ENCODE results near the gene FAH. TPM values are rescaled to one million over a fixed set of nuclear protein-coding genes. Genes with fewer than 3 reads are reported as not detected.
"Not testable (repeated sequence)": the region's sequence is repeated elsewhere in the genome, so short reads cannot be mapped to it uniquely, and the experiment has no call there.

Gene FAH
- total RNA-seq, 1 donor from 2014 or later: 18.0 TPM

- intact Hi-C loops (cut with micrococcal nuclease): no loop called here
- Histone ChIP-seq H3K4me1 (peaks cover 10% of the 10 kb centered on the region), H3K27ac (replicated peaks) (no peak overlapping the region), H3K27me3 (ENCODE audit: low read depth) (no peaks in the 10 kb centered on the region), H3K9me3 (replicated peaks) (no peaks in the 10 kb centered on the region), H3K4me3 (no peak overlapping the region), H3K36me3 (peaks cover 38% of the 10 kb centered on the region)
- no peak for TF ChIP-seq CTCF (IDR thresholded peaks at IDR 0.05; ENCODE audit: borderline replicate concordance)
- DNase-seq: no peak
Observed at GRCh38 chr15:80120636-80121035, 32.2 kb upstream of the FAH start.

- H3K9me3 ChIP-seq (replicated peaks): no peaks in the 10 kb centered on the region
- intact Hi-C loops (cut with micrococcal nuclease): no loop called here
- no peaks in the 10 kb centered on the region for H3K27me3 ChIP-seq (ENCODE audit: low read depth)
- H3K4me3 ChIP-seq: no peak overlapping the region
- peaks cover 8% of the 10 kb centered on the region for H3K4me1 ChIP-seq
- no peak for DNase-seq
- H3K36me3 ChIP-seq: peaks cover 47% of the 10 kb centered on the region
- H3K27ac ChIP-seq (replicated peaks): no peak overlapping the region
- no peak for TF ChIP-seq CTCF (IDR thresholded peaks at IDR 0.05; ENCODE audit: borderline replicate concordance)
Observed at GRCh38 chr15:80121546-80121945, 31.3 kb upstream of the FAH start.

GRCh38 chr15:80123034-80123433, 29.8 kb upstream of the FAH start:
- no peak overlapping the region for H3K4me3 ChIP-seq
- TF ChIP-seq CTCF (IDR thresholded peaks at IDR 0.05; ENCODE audit: borderline replicate concordance): no peak
- no peak overlapping the region for H3K27ac ChIP-seq (replicated peaks)
- H3K27me3 ChIP-seq (ENCODE audit: low read depth): no peaks in the 10 kb centered on the region
- no peaks in the 10 kb centered on the region for H3K9me3 ChIP-seq (replicated peaks)
- intact Hi-C loops (cut with micrococcal nuclease): no loop called here
- H3K4me1 ChIP-seq: peaks cover 8% of the 10 kb centered on the region
- H3K36me3 ChIP-seq: peaks cover 51% of the 10 kb centered on the region
- no peak for DNase-seq

GRCh38 chr15:80127253-80127652, 25.5 kb upstream of the FAH start:
- intact Hi-C loops (cut with micrococcal nuclease); H3K4me1 ChIP-seq: not testable (repeated sequence)

DNA sequence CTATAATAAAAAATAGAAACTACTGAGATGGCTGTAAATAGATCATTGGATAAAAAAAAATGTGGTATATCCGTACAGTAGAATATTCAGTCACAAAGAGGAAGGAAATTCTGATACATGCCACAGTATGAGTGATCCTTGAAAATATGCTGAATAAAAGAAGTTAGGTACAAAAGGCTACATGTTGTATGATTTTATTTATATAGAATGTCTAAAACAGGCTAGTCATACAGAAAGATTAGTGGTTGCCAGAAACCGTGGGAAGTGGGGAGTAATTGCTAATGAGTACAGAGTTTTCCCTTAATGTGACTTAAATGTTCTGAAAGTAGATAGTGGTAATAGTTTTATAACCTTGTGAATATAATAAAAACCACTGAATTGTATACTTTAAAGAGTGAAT, 24.9 kb upstream of the FAH start:
- H3K27me3 ChIP-seq (ENCODE audit: low read depth): no peaks in the 10 kb centered on the region
- H3K9me3 ChIP-seq (replicated peaks): no peaks in the 10 kb centered on the region
- H3K4me1 ChIP-seq: no peaks in the 10 kb centered on the region
- no peak overlapping the region for H3K4me3 ChIP-seq
- TF ChIP-seq CTCF (IDR thresholded peaks at IDR 0.05; ENCODE audit: borderline replicate concordance): no peak
- intact Hi-C loops (cut with micrococcal nuclease): no loop called here
- no peak for DNase-seq
- peaks cover 49% of the 10 kb centered on the region for H3K36me3 ChIP-seq
- H3K27ac ChIP-seq (replicated peaks): no peak overlapping the region

More at GRCh38 chr15:80127253-80127652, 25.5 kb upstream of the FAH start:
- H3K27ac ChIP-seq (replicated peaks); H3K27me3 ChIP-seq (ENCODE audit: low read depth); H3K4me3 ChIP-seq; DNase-seq; H3K9me3 ChIP-seq (replicated peaks): not testable (repeated sequence)
- H3K36me3 ChIP-seq: peaks cover 49% of the 10 kb centered on the region

GRCh38 chr15:80132382-80132781, 20.4 kb upstream of the FAH start:
- Histone ChIP-seq H3K27ac (replicated peaks) (no peak overlapping the region), H3K4me3 (no peak overlapping the region), H3K4me1 (no peaks in the 10 kb centered on the region), H3K36me3 (peaks cover 44% of the 10 kb centered on the region), H3K9me3 (replicated peaks) (no peaks in the 10 kb centered on the region), H3K27me3 (ENCODE audit: low read depth) (no peaks in the 10 kb centered on the region)
- no peak for TF ChIP-seq CTCF (IDR thresholded peaks at IDR 0.05; ENCODE audit: borderline replicate concordance)
- intact Hi-C loops (cut with micrococcal nuclease): no loop called here
- DNase-seq: no peak
